GM23248 (cell line): Measurements from ENCODE around the gene GGCX.

ENCODE experiments used
- EZH2 ChIP-seq: fragments of 200-600 bp; sonication (generic); IDR thresholded peaks from 2 replicates; pipeline ENCODE4 v1.6.1; 2018; ENCODE audit warnings: antibody characterized with exemption, mild to moderate bottlenecking; ENCODE audit not compliant: insufficient read depth, poor library complexity, severe bottlenecking
- EZH2phosphoT487 ChIP-seq: fragments of 200-600 bp; sonication (generic); IDR thresholded peaks from 2 replicates; pipeline ENCODE4 v1.6.1; 2018; ENCODE audit warnings: antibody characterized with exemption, moderate library complexity, mild to moderate bottlenecking, low read depth; ENCODE audit not compliant: insufficient read depth

GRCh38 chr2:85560812-85561279 lies 447 bp downstream of the GGCX start:
- no peak for TF ChIP-seq EZH2phosphoT487
- TF ChIP-seq EZH2, result no peak
